Breast epithelium (tissue), 4 donors: ENCODE results near the gene B3GALT6. TPM values are rescaled to one million over a fixed set of nuclear protein-coding genes. Genes with fewer than 3 reads are reported as not detected.

Source experiments
- DNase-seq, 2 donors: peaks; one replicate each; pipeline ENCODE4 v3.0.0-alpha.2; 2019; ENCODE audit warnings: low spot score in 2 of 2
- H3K27ac ChIP-seq, 2 donors: fragments of 200-600 bp; sonication (generic) in 1 of 2; one replicate each; pipeline ENCODE4 v1.5.1; 2016 to 2019; ENCODE audit warnings: mild to moderate bottlenecking in 1 of 2
- H3K27me3 ChIP-seq, 2 donors: fragments of 200-600 bp; sonication (generic) in 1 of 2; one replicate each; pipeline versions ENCODE4 v1.5.1 to v1.6.0; 2017 to 2019; ENCODE audit warnings: control low read depth in 1 of 2, mild to moderate bottlenecking in 1 of 2
- H3K36me3 ChIP-seq: fragments of 200-600 bp; one replicate; pipeline ENCODE4 v1.5.1; 2019
- H3K4me1 ChIP-seq, 2 donors: fragments of 200-600 bp; sonication (generic); one replicate each; pipeline ENCODE4 v1.5.1; 2016 to 2019; ENCODE audit warnings: control low read depth in 1 of 2
- H3K4me3 ChIP-seq, 3 donors: fragments of 200-600 bp; sonication (generic); 1 replicate in 2 of 3; 2 replicates in 1 of 3; pipeline ENCODE4 v1.5.1; 2016 to 2019; ENCODE audit warnings: mild to moderate bottlenecking in 3 of 3, moderate library complexity in 2 of 3
- H3K9me3 ChIP-seq, 2 donors: fragments of 200-600 bp; sonication (generic) in 1 of 2; one replicate each; pipeline ENCODE4 v1.5.1; 2016 to 2019; ENCODE audit warnings: control low read depth in 1 of 2
- POLR2A ChIP-seq: fragments of 450-650 bp; IDR thresholded peaks from one replicate; pipeline ENCODE4 v1.6.1; 2016; ENCODE audit warnings: antibody characterized with exemption, mild to moderate bottlenecking, moderate library complexity
- POLR2AphosphoS5 ChIP-seq, 3 donors: sonication (generic); formaldehyde crosslinking; IDR thresholded peaks; one replicate each; pipeline ENCODE4 v1.6.1; 2017; ENCODE audit warnings: antibody characterized with exemption in 3 of 3
- intact Hi-C: fragments of 100-400 bp; cut with DNase I; formaldehyde crosslinking; loops from one replicate; pipeline ENCODE4 v1.15.1; 2023; ENCODE audit warnings: low total_unique reads
- total RNA-seq, 3 donors: library from RNA; depleted of rRNA; stranded (reverse); fragments of >200 nt; gene quantifications; one replicate each; pipeline ENCODE4 v1.1.0, GENCODE V29; 2016
- TF ChIP-seq, protein P1 (sequence below), 3 donors: fragments of 450-650 bp; IDR thresholded peaks; one replicate each; pipeline ENCODE4 v1.5.1; 2016 to 2017; ENCODE audit warnings: antibody characterized with exemption in 3 of 3, mild to moderate bottlenecking in 3 of 3, moderate library complexity in 3 of 3

The B3GALT6 gene
- total RNA-seq, 3 donors from 2014 or later, result 14.4 to 16.0 (median 14.4) TPM

DNA sequence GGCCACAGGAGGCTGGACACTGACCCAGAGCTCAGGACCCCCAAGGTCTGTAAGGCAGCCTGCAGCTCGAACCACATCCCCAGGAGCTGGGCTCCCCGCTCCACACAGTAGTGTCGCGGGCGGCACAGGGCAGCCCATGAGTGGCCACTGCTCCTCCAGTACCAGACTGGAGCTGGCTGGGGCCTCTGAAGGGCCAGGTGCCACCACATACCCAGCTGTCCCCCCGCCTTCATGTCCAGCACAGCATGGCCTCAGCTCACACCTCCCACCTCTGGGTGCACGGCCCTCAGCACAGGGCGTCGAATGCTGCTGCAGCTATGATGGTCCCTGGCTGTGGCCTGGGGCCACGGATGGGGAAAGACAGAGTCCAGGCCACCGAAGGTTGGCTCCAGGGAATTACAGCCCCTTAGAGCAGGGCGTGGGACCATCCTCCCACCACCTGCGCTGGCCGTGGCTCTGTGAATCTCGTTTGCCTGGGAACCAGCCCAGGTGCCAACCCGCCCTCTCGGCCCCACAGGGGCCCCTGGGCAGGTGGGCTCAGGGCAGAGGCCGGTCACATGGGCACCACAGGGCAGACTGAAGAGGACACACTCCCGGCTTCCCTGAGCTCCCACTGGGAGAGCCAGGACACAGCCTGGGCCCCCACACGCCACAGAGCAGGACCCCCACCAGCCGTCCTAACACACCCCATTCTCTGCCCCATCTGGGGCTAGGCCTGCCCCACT lies 16.0 kb upstream of the B3GALT6 start:
- H3K9me3 ChIP-seq, result no peaks in the 10 kb centered on the region
- DNase-seq, result no peak
- H3K27ac ChIP-seq, result peak overlapping the region in 1 of 2 donors; percentile 52
- no peak overlapping the region for H3K4me3 ChIP-seq
- TF ChIP-seq POLR2A (no peak), POLR2AphosphoS5 (IDR thresholded peaks at IDR 0.05) (no peak)
- TF ChIP-seq, protein P1, sequence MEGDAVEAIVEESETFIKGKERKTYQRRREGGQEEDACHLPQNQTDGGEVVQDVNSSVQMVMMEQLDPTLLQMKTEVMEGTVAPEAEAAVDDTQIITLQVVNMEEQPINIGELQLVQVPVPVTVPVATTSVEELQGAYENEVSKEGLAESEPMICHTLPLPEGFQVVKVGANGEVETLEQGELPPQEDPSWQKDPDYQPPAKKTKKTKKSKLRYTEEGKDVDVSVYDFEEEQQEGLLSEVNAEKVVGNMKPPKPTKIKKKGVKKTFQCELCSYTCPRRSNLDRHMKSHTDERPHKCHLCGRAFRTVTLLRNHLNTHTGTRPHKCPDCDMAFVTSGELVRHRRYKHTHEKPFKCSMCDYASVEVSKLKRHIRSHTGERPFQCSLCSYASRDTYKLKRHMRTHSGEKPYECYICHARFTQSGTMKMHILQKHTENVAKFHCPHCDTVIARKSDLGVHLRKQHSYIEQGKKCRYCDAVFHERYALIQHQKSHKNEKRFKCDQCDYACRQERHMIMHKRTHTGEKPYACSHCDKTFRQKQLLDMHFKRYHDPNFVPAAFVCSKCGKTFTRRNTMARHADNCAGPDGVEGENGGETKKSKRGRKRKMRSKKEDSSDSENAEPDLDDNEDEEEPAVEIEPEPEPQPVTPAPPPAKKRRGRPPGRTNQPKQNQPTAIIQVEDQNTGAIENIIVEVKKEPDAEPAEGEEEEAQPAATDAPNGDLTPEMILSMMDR (IDR thresholded peaks at IDR 0.05), result no peak
- H3K36me3 ChIP-seq, result peaks cover under 1% of the 10 kb centered on the region
- H3K4me1 ChIP-seq, result no peaks in the 10 kb centered on the region
- intact Hi-C loops, result no loop called here
- no peaks in the 10 kb centered on the region for H3K27me3 ChIP-seq

DNA sequence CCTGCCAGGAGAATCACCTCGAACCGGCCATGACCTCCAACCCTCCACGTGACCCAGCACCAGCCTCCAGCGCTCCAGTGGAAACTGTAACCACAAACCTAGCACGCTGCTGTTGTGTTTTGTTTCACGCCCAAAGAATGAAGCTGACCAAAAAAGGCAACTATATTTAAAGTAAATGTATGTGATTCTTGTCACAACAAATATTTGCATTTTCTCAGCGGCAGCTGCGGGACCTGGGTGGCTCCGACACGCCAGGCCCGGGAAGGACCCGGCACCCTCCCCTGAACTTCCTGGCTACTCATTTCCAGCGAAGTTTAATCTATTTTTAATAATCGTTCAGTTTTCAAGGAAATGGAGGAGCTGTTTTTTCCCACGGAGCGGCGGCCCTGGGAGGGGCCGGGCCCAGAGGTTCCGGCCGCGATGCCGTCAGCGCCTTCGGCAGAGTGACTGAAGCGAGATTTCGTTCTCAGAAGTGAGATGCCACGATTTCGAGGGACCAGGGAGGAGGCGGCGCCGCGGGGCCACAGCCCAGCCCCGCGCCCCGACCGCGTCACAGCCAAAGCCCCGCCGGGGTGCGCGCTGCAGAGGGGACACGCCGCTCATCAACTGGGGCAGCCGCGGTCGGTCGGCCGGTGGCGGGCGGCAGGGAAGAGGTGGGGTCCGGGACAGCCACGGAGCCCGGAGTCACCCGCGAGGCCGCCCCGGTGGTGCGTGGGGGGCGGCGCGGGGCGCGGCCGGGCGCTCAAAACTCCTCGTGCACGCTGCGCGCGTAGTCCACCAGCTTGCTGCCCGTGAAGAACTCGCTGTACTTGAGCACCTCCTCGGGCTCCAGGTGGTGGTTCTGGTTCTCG lies 15.0 kb upstream of the B3GALT6 start:
- TF ChIP-seq, protein P1 (IDR thresholded peaks at IDR 0.05), result no peak
- TF ChIP-seq POLR2AphosphoS5 (IDR thresholded peaks at IDR 0.05) (no peak), POLR2A (no peak)
- Histone ChIP-seq H3K4me3 (no peak overlapping the region), H3K27me3 (no peaks in the 10 kb centered on the region), H3K9me3 (no peaks in the 10 kb centered on the region), H3K27ac (peak overlapping the region in 1 of 2 donors; percentile 52), H3K4me1 (no peaks in the 10 kb centered on the region), H3K36me3 (peaks cover 5% of the 10 kb centered on the region)
- intact Hi-C loops, result no loop called here
- DNase-seq, result no peak

DNA sequence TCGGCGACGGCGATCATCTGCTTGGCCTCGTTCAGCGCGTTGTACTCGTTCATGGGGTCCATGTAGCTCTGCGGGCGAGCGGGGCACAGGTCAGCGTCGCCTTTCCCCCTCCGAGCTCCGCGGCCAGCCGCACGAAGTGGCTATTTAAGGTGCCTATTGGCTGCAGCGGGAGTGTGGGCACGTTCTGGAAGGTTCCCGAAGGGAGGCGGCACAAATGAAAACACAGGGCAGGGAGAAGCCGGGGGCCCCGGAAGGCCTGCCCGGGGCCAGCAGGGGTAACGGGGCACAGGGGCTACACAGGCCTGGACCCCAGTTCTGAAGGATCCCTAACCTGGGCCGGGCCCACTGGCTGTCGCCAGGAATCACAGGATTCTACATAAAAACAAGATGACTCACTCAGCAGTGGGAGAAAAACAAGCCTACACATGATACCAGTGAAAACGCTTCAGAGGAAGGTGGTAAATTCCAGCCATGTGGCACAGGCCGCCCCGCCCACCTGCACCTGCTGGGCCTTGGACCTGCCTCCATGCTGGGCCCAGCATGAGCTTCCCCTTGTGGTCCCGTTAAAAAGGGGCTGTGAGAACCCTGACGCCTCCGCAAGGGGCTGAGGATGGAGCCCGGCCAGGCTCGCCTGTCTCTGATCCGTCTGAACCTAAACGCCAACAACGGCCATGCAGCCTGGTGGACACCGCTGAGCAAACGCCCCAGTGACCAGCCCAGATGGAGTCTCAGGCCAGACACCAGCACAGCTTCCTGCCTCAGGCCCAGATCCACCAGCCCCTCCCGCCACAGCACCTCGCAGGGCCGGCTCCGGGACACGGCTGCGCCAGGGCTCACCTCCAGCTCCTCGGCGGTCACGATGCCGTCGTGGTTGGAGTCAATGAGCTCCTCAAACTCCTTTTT lies 14.2 kb upstream of the B3GALT6 start:
- Histone ChIP-seq H3K4me3 (no peak overlapping the region), H3K27me3 (no peaks in the 10 kb centered on the region), H3K27ac (peak overlapping the region in 1 of 2 donors; percentile 48), H3K9me3 (no peaks in the 10 kb centered on the region), H3K36me3 (peaks cover 5% of the 10 kb centered on the region), H3K4me1 (no peaks in the 10 kb centered on the region)
- no peak for DNase-seq
- no peak for TF ChIP-seq POLR2A
- TF ChIP-seq, protein P1 (IDR thresholded peaks at IDR 0.05), result no peak
- TF ChIP-seq POLR2AphosphoS5 (IDR thresholded peaks at IDR 0.05), result no peak
- intact Hi-C loops, result no loop called here

DNA sequence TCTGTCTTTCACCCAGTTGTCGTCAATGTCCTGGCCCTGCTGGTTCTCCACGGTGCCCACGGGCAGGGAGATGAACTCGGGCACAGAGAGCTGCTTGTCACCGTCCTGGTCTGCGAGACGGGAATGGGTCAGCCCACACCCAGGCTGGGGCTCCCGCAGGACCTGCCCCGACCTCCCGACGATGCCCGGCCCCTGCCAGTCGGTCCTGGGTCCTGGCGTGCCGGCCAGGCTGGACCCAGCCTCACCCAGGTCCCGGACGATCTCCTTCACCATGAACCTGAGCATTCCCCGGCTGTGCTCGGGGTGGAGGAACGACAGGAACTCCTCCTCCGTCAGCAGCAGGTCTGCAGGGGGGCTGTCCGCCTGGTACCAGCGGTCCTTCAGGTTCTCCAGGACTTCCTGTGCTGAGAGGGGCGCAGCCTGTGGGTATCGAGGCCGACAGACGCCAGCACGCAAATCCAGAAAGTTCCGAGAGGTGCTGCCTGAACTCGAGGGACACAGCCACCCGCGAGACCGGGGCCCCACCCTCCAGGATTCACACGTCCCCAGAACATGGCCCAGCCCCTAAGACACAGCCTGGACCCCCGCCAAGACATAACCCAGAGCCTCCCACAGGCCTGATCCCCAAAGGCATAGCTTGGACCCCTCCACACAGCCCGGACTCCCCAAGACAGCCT lies 13.4 kb upstream of the B3GALT6 start:
- no peak overlapping the region for H3K4me3 ChIP-seq
- peaks cover 5% of the 10 kb centered on the region for H3K36me3 ChIP-seq
- intact Hi-C loops, result no loop called here
- no peaks in the 10 kb centered on the region for H3K4me1 ChIP-seq
- DNase-seq, result no peak
- no peaks in the 10 kb centered on the region for H3K9me3 ChIP-seq
- H3K27ac ChIP-seq, result no peak overlapping the region
- no peaks in the 10 kb centered on the region for H3K27me3 ChIP-seq
- TF ChIP-seq POLR2A (no peak), POLR2AphosphoS5 (IDR thresholded peaks at IDR 0.05) (no peak)
- TF ChIP-seq, protein P1 (IDR thresholded peaks at IDR 0.05), result no peak
